Aorta (tissue), 5 donors: ENCODE measurements around the gene BANK1. TPM values are rescaled to one million over a fixed set of nuclear protein-coding genes. Genes with fewer than 3 reads are reported as not detected.

Experiments used
- ATAC-seq: fragments of 200-7000 bp; cut with Tn5 transposase; one replicate; pipeline ENCODE4 v1.9.1; 2022; ENCODE audit warnings: moderate library complexity; ENCODE audit not compliant: low FRiP score
- DNase-seq, 2 donors: peaks; one replicate each; pipeline ENCODE4 v3.0.0-alpha.2; 2020
- H3K27ac ChIP-seq, 2 donors: one replicate each; pipeline ENCODE4 v1.5.1; 2013; ENCODE audit warnings: low read length in 2 of 2, mild to moderate bottlenecking in 2 of 2, moderate library complexity in 2 of 2, control low read depth in 1 of 2, inconsistent platforms in 1 of 2, low read depth in 1 of 2
- H3K27me3 ChIP-seq, 2 donors: one replicate each; pipeline ENCODE4 v1.6.1; 2013; ENCODE audit warnings: control low read depth in 1 of 2, low read length in 1 of 2, mild to moderate bottlenecking in 1 of 2, moderate library complexity in 1 of 2; ENCODE audit not compliant: insufficient read depth in 2 of 2, control insufficient read depth in 1 of 2
- H3K36me3 ChIP-seq, 2 donors: one replicate each; pipeline ENCODE4 v1.6.1; 2013; ENCODE audit warnings: control low read depth in 1 of 2, low read length in 1 of 2, mild to moderate bottlenecking in 1 of 2; ENCODE audit not compliant: insufficient read depth in 2 of 2, control insufficient read depth in 1 of 2
- H3K4me1 ChIP-seq, 2 donors: one replicate each; pipeline ENCODE4 v1.6.1; 2013; ENCODE audit warnings: low read length in 2 of 2, control low read depth in 1 of 2, mild to moderate bottlenecking in 1 of 2, moderate library complexity in 1 of 2; ENCODE audit not compliant: insufficient read depth in 2 of 2, control insufficient read depth in 1 of 2
- H3K4me3 ChIP-seq, 2 donors: one replicate each; pipeline ENCODE4 v1.5.1; 2013; ENCODE audit warnings: low read length in 2 of 2, control low read depth in 1 of 2, mild to moderate bottlenecking in 1 of 2
- H3K9me3 ChIP-seq: one replicate; pipeline ENCODE4 v1.6.1; 2013; ENCODE audit warnings: mild to moderate bottlenecking, low read length; ENCODE audit not compliant: control insufficient read depth
- WGBS, 2 donors: extraction: QIAGEN DNeasy Blood & Tissue Kit; methylation state at CpG; one replicate each; pipeline ENCODE4 v1.1.7; 2013; 5-methylcytosine and 5-hydroxymethylcytosine counted together
- intact Hi-C, 2 donors: fragments of 100-400 bp; cut with DNase I; formaldehyde crosslinking; loops; one replicate each; pipeline versions ENCODE4 v1.14.2 to v1.15.0; 2022
- polyA plus RNA-seq, 2 donors: library from polyadenylated mRNA; stranded (reverse); fragments of 200-250 nt; gene quantifications; one replicate each; pipeline ENCODE4 v1.2.3, GENCODE V29; 2013
- total RNA-seq, 2 donors: library from RNA; stranded (reverse); fragmentation: NEBNext Ultra II Directional; extraction: Animal tissue kit (Norgen Biotek cat#: 25700); gene quantifications; one replicate each; pipeline ENCODE4 v1.2.1, GENCODE V29; 2021
- donor health status: healthy with polysubstance abuse.
- donor health status: Bipolar disorder and iron deficiency.
- donor health status: DM: no; HTN: no; CAD: no.
- donor health status: DM: no; HTN: no; CAD: no.
- donor health status: DM: yes; HTN: yes; CAD: no.

The BANK1 gene
- total and polyA plus RNA-seq, 4 donors = 0.05 to 1.8 (median 1.2) TPM

DNA sequence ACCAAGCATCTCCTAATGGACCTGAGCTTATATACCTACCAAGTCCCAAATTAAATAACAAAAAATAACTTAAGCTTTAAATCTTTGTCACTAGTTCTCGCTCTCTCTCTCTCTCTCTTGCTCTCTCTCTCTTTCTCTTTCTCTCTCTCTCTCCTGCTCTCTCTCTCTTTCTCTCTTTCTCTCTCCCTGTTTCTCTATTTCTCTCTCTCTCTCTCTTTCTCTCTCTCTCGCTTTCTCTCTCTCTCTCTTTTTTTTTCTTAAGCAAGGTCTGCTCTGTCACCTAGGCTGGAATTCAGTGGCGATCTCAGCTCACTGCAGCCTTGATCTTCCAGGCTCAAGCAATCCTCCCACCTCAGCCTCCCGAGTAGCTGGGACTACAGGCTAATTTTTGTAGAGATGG lies 266.6 kb downstream of the BANK1 start:
- Histone ChIP-seq H3K36me3 (no peaks in the 10 kb centered on the region), H3K4me1 (no peaks in the 10 kb centered on the region), H3K9me3 (no peaks in the 10 kb centered on the region), H3K27me3 (no peaks in the 10 kb centered on the region), H3K4me3 (no peak overlapping the region), H3K27ac (no peak overlapping the region)
- WGBS, 2 donors = 94 to 96% methylated on average over 4 of the region's 4 CpGs
- intact Hi-C loops = no loop called here
- ATAC-seq = no peak
- DNase-seq = no peak

DNA sequence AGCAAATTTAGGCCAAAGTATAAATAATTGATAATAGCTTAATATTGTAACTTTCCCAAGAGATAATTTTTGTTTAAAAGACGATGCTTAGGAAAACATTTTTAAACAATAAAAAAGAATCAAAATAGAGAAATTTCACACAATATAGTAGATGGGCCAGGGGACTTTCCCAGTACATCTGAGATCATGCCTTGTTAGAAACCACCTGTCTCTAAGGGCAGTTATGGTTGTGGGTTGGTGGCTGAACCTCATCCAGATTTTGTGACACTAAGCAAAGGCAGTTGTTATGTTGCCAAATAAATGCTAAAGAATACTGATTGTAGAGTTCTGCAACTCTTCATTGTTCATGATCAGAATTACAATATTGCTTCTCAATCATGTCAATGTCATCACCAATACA lies 270.6 kb downstream of the BANK1 start:
- no peak for ATAC-seq
- no peaks in the 10 kb centered on the region for H3K36me3 ChIP-seq
- H3K9me3 ChIP-seq = no peaks in the 10 kb centered on the region
- H3K27ac ChIP-seq = no peak overlapping the region
- intact Hi-C loops = no loop called here
- no peak for DNase-seq
- 68 to 76% methylated on average over 1 of the region's 1 CpG for WGBS, 2 donors
- no peak overlapping the region for H3K4me3 ChIP-seq
- H3K27me3 ChIP-seq = no peaks in the 10 kb centered on the region
- no peaks in the 10 kb centered on the region for H3K4me1 ChIP-seq

DNA sequence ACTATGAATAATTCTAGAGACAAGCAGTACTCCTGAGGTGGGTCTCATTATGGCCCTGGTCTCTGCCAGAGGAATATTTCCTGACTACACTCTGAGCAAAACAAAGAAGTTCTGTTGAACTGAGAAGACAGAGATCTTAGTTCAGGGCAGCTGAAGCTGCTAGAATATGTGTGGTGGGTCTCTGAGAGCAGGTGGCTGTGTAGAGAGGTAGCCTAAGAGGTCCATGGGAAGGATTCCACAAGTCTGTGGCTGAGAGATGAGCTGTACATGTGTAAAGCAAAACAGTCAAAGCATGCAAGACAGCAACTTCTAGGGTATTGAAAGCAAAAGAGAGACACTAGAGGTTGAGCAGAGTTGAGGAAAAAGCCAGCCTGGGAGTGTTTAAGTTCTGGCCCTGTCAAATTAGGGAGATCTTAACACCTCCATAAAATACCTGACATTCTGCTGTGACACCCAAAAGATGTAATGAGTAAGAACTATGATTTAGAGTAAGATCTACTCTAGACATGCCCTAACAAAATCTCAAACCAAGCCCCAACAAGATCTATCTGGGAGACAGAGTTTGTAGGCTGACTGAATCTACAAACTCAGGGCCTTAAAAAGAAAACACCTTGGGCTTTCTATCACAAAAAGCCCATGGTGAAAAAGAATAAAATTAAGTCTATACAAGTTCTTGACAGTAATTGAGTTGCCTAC lies 274.4 kb downstream of the BANK1 start:
- H3K9me3 ChIP-seq = no peaks in the 10 kb centered on the region
- intact Hi-C loops = no loop called here
- ATAC-seq = no peak
- H3K4me3 ChIP-seq = no peak overlapping the region
- H3K27me3 ChIP-seq = no peaks in the 10 kb centered on the region
- no peak overlapping the region for H3K27ac ChIP-seq
- no peaks in the 10 kb centered on the region for H3K36me3 ChIP-seq
- DNase-seq = no peak
- no peaks in the 10 kb centered on the region for H3K4me1 ChIP-seq

DNA sequence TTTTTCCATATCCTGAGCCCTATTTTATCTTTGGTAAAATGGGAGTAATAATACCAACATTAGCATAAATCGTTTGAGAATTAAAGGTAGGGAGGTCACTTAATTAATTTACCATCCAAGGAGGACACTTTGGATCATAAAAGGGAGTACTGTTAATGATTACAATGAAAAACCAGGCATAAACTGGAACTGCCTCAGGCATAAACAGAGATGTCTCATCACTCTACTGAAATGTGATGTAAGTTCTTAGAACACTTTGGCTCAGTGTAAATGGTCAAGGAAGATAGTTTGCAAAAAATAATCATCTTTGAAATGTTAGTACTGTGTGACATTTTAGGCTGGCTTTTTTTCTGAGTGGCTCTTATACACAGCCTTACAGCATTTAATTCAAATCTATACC lies 286.1 kb downstream of the BANK1 start:
- WGBS, 2 donors = 73 to 83% methylated on average over 1 of the region's 1 CpG
- H3K4me1 ChIP-seq = no peaks in the 10 kb centered on the region
- peaks cover 2% of the 10 kb centered on the region for H3K9me3 ChIP-seq
- H3K27ac ChIP-seq = no peak overlapping the region
- no peaks in the 10 kb centered on the region for H3K36me3 ChIP-seq
- H3K27me3 ChIP-seq = no peaks in the 10 kb centered on the region
- no peak for ATAC-seq
- DNase-seq = no peak
- H3K4me3 ChIP-seq = no peak overlapping the region
- intact Hi-C loops = loop anchor here in 1 of 2 donors (10.0 kb wide), 1 partner anchor 158 kb away; no protein-coding TSS in a partner anchor

DNA sequence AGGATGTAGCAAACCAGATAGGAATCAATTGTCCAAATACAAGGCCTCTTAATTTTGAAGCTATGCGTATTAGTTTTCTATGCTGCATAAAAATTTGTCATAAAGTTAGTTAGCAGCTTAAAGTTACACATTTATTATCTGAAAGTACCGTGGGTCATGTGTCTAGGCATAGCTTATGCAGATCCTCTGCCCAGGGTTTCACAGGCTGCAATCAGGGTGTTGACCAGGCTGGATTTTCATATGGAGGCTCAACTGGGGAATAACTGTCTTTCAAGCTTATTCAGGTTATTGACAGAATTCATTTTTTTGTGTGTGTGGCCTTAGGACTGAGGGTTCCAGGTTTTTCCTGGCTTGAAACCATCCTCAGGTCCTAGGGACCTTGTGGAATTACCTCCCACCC lies 289.7 kb downstream of the BANK1 start:
- 78 to 93% methylated on average over 2 of the region's 2 CpGs for WGBS, 2 donors
- Histone ChIP-seq H3K4me3 (no peak overlapping the region), H3K27me3 (no peaks in the 10 kb centered on the region)

DNA sequence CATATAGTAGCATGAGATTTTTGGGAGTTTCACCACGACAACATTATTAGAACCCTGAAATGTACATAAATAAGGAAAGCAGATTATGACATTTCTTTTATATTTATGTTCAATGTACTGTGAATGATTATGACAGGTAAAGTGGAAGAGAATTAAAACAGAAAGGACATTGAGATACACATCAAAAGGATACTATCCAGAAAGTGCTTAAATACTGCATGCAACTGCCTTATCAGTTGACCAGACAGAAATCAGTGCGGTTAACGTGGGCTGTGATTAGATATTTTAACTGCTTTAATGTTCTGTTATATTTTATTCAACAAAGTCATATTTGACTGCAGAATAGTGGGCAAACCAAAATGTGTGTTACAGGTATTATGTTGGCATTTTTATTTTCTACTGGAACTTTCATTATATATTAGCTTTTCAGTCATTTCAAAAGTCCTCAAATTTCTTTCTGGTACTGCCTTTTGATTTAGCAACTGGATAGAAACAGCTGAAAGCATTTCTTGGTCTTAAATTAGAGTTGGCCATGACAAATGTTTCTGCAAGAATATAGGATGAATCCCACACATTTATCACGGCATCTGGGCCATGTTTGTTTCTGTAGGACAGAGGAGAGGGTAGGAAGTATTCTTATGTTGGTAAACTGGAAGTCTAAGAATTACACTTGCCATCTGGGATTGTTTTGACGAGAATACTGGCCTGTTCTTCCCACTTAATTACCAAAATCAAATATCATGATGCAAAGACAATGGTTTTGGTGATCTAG lies 299.5 kb downstream of the BANK1 start:
- no peak overlapping the region for H3K27ac ChIP-seq
- H3K36me3 ChIP-seq = no peaks in the 10 kb centered on the region
- no peaks in the 10 kb centered on the region for H3K4me1 ChIP-seq
- intact Hi-C loops = no loop called here
- H3K27me3 ChIP-seq = peaks cover 0 to 2% of the 10 kb centered on the region in 2 donors
- H3K4me3 ChIP-seq = no peak overlapping the region
- WGBS, 2 donors = 72 to 75% methylated on average over 5 of the region's 5 CpGs
- ATAC-seq (no peak), DNase-seq (no peak)
- no peaks in the 10 kb centered on the region for H3K9me3 ChIP-seq

More for the DNA sequence above, 289.7 kb downstream of the BANK1 start:
- H3K4me1 ChIP-seq = no peaks in the 10 kb centered on the region
- ATAC-seq (no peak), DNase-seq (no peak)
- H3K36me3 ChIP-seq = no peaks in the 10 kb centered on the region
- intact Hi-C loops = no loop called here
- peaks cover 2% of the 10 kb centered on the region for H3K9me3 ChIP-seq
- no peak overlapping the region for H3K27ac ChIP-seq

DNA sequence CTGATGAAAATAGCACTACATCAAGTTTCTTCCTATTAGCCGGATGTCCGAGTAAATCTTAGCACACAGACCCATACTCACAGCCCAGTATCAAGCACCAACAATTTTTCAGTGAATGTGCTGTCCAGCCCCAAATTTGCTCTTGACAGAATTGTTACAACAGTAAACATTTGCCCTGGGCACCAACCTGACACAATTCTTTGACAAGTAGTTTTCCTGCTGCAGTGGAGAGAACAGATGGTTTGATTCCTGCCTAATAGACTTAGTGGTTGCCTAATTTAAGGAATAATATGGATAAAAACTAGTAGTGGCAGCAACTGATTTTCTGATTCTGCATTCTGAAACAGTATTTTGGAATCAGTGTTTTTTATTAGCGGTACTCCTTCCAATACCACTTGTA lies 301.1 kb downstream of the BANK1 start:
- no peak overlapping the region for H3K4me3 ChIP-seq
- no peak for DNase-seq
- intact Hi-C loops = no loop called here
- no peaks in the 10 kb centered on the region for H3K36me3 ChIP-seq
- no peak for ATAC-seq
- 94 to 95% methylated on average over 3 of the region's 3 CpGs for WGBS, 2 donors
- peaks cover 0 to 2% of the 10 kb centered on the region in 2 donors for H3K27me3 ChIP-seq
- H3K27ac ChIP-seq = no peak overlapping the region
- H3K4me1 ChIP-seq = no peaks in the 10 kb centered on the region
- H3K9me3 ChIP-seq = no peaks in the 10 kb centered on the region

DNA sequence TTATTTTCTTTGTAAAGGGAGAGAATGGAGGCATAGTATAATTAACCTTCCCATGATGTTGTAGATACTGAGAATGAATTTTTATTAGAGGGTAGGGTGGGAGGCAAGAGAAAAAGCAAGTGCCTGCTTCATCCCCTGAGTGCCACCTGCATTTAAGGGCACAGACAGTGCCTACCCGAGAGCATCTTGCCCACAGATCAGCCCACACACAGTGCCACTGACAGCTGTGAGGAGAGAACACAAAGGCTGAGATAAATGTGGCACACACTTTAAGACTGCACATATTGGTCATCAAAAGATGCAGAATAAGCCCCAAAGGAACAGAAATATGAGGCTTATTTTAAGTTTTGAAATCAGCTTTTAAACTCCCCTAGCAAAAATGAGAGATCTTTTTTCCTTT lies 304.0 kb downstream of the BANK1 start:
- intact Hi-C loops = no loop called here
- no peaks in the 10 kb centered on the region for H3K27me3 ChIP-seq
- no peaks in the 10 kb centered on the region for H3K36me3 ChIP-seq
- no peaks in the 10 kb centered on the region for H3K9me3 ChIP-seq
- DNase-seq (no peak), ATAC-seq (no peak)
- H3K27ac ChIP-seq = no peak overlapping the region
- H3K4me1 ChIP-seq = no peaks in the 10 kb centered on the region
- no peak overlapping the region for H3K4me3 ChIP-seq
- 60 to 68% methylated on average over 1 of the region's 1 CpG for WGBS, 2 donors

DNA sequence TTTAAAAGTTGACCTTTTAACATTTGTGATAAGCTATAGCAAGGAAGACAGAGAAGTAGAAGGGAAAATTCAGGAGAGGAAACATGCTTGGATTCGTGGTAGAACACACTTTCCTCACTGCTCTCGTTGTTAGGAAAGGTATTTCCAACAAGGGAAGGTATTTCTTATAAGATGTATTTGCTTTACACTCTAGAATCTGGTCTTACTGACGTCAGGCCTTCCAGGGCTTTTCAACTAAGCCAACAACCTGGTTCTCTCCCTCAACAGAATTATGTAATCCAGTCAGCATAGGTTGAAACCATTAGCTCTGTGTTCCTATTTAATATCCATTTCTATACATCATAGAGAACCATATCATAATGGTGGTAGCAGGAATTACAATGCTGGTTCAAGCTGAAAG lies 312.8 kb downstream of the BANK1 start:
- Histone ChIP-seq H3K4me3 (no peak overlapping the region), H3K4me1 (no peaks in the 10 kb centered on the region), H3K27me3 (no peaks in the 10 kb centered on the region), H3K36me3 (no peaks in the 10 kb centered on the region), H3K9me3 (peaks cover 7% of the 10 kb centered on the region), H3K27ac (no peak overlapping the region)
- no peak for ATAC-seq
- intact Hi-C loops = no loop called here
- no peak for DNase-seq
- 74 to 81% methylated on average over 3 of the region's 3 CpGs for WGBS, 2 donors
